WERI-Rb-1 (cell line): Measurements from ENCODE around the gene TRIM36.

Source experiments
- DNase-seq: peaks from one replicate; pipeline ENCODE4 v3.0.0-alpha.2; 2020
- H3K27ac ChIP-seq: fragments of 250-450 bp; sonication (Bioruptor Pico); 2 replicates; pipeline ENCODE4 v1.5.1; 2020; ENCODE audit warnings: mild to moderate bottlenecking, moderate library complexity
- H3K27me3 ChIP-seq: fragments of 250-450 bp; sonication (Bioruptor Pico); 2 replicates; pipeline ENCODE4 v1.5.1; 2021; ENCODE audit warnings: mild to moderate bottlenecking, low read depth, moderate library complexity; ENCODE audit not compliant: insufficient read depth, severe bottlenecking
- H3K36me3 ChIP-seq: fragments of 250-450 bp; sonication (Bioruptor Pico); 2 replicates; pipeline ENCODE4 v1.5.1; 2020; ENCODE audit warnings: mild to moderate bottlenecking, moderate library complexity
- H3K4me3 ChIP-seq: 2 replicates; pipeline ENCODE4 v1.5.1; 2011; ENCODE audit warnings: low read depth, mild to moderate bottlenecking, control low read depth, low read length
- H3K9me3 ChIP-seq: fragments of 250-450 bp; sonication (Bioruptor Pico); 2 replicates; pipeline ENCODE4 v1.5.1; 2021; ENCODE audit warnings: mild to moderate bottlenecking, moderate library complexity; ENCODE audit not compliant: severe bottlenecking
- TF ChIP-seq, protein P1 (sequence below): IDR thresholded peaks from 2 replicates; pipeline ENCODE4 v1.5.1; 2011; ENCODE audit warnings: low read depth, mild to moderate bottlenecking, control low read depth, inconsistent platforms, low read length

The TRIM36 gene

DNA sequence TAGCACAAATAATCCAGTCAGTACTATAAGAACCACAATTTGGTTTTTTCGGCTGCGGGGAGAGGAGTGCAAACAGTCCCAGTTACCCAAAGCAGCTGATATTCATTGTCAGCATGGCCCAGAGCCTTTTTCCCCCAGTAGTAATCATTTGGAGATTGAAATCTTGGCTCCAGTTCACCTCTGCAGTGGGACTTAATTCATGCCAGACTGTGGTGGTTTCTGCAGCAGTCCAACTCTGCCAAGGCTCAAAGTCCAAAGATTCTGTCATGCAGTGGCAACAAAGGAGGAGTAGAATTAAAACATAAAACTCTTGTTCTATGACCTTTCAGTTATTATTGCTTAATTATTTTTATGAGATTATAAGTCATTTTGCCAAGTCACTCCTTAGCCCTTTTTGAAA, 25.0 kb upstream of the TRIM36 start:
- no peak for DNase-seq
- TF ChIP-seq, protein P1, sequence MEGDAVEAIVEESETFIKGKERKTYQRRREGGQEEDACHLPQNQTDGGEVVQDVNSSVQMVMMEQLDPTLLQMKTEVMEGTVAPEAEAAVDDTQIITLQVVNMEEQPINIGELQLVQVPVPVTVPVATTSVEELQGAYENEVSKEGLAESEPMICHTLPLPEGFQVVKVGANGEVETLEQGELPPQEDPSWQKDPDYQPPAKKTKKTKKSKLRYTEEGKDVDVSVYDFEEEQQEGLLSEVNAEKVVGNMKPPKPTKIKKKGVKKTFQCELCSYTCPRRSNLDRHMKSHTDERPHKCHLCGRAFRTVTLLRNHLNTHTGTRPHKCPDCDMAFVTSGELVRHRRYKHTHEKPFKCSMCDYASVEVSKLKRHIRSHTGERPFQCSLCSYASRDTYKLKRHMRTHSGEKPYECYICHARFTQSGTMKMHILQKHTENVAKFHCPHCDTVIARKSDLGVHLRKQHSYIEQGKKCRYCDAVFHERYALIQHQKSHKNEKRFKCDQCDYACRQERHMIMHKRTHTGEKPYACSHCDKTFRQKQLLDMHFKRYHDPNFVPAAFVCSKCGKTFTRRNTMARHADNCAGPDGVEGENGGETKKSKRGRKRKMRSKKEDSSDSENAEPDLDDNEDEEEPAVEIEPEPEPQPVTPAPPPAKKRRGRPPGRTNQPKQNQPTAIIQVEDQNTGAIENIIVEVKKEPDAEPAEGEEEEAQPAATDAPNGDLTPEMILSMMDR = no peak
- no peak overlapping the region for H3K27ac ChIP-seq
- no peaks in the 10 kb centered on the region for H3K27me3 ChIP-seq
- H3K4me3 ChIP-seq = no peak overlapping the region
- no peaks in the 10 kb centered on the region for H3K36me3 ChIP-seq
- H3K9me3 ChIP-seq = no peaks in the 10 kb centered on the region

DNA sequence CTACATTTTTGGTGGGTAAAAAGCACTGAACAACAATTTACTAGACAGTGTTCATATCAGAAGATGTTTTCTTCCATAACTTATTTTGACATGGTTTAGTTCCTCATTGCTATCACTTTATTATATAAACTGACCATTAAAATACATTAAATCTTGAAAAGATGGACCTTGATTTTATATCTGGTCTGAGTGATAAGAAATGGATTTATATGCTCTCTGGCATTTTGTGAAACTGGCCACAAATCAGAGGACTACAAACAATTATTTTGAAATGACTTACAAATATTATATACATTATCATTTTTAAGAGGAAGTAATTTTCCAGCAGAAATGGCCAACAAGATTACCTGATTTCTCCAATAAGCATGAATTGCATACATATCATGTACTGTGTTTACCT, 23.6 kb upstream of the TRIM36 start:
- Histone ChIP-seq H3K27me3 (no peaks in the 10 kb centered on the region), H3K27ac (no peak overlapping the region), H3K4me3 (no peak overlapping the region), H3K36me3 (no peaks in the 10 kb centered on the region), H3K9me3 (no peaks in the 10 kb centered on the region)
- TF ChIP-seq, protein P1 = no peak
- DNase-seq = no peak

DNA sequence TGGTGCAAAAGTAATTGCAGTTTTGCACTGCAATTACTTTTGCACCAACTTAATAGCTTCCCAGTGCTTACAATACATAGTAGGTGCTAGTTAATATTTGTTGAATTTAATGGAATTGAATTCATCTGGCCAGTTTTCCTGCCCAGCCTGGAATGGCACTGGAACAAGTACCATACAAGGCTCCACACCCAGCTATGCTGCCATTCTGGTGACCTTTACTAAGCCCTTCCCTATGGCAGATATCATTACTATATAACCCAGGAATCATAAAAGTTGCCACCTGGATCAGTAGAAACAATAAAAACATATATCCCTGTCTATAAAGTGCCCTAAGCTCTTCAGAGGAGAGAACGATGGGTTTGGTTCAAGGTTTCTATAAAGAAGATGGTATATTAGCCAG, 22.4 kb upstream of the TRIM36 start:
- TF ChIP-seq, protein P1 = no peak

DNA sequence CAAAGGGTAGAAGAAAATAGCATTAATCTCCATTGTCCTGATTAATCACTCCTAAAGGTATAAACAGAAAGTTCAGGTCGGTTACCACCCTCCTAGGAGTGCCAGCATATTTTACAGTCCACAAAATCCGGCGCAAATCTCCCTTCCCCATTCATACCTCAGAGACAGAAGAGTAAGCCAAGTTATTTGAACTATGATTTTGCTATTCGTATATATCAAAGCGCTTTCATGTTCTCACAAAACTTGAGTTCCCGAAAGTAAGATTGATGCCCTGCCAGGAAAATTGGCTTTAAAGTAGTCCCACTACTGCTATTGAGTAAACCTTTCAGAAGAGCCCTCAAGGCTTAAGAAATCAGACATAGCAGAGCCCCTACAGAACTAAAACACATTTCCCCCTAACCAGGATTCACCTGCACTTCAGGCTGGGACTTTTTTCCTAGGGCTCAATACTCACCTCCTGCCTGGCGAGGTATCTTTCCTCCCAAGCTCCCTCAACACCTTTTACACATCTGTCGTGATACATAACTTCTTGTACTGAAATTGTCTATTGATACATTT, 21.8 kb upstream of the TRIM36 start:
- Histone ChIP-seq H3K36me3 (no peaks in the 10 kb centered on the region), H3K27me3 (no peaks in the 10 kb centered on the region), H3K27ac (no peak overlapping the region), H3K9me3 (no peaks in the 10 kb centered on the region), H3K4me3 (no peak overlapping the region)
- DNase-seq = no peak
- TF ChIP-seq, protein P1 = no peak

More for the DNA sequence above, 22.4 kb upstream of the TRIM36 start:
- Histone ChIP-seq H3K4me3 (no peak overlapping the region), H3K36me3 (no peaks in the 10 kb centered on the region), H3K9me3 (no peaks in the 10 kb centered on the region), H3K27me3 (no peaks in the 10 kb centered on the region), H3K27ac (no peak overlapping the region)
- DNase-seq = no peak

DNA sequence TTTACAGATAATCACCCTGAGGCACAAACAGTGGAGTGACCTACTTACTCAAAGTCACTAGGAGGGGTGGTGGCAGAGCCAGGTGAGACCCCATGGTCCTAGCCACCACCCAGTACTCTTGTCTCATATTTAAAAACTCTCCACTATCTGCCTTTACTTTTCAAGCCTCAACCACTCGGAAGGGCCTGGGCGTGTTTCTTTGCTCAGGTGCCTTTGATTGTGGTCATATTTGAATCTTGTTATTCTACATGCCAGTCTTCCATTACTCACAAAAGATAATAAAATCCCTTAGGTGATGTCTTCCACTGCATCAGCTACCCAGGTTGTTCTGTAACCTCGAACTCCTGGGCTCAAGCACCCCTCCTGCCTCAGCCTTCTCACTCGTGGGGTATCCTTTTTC, 20.7 kb upstream of the TRIM36 start:
- no peaks in the 10 kb centered on the region for H3K36me3 ChIP-seq
- no peaks in the 10 kb centered on the region for H3K9me3 ChIP-seq
- TF ChIP-seq, protein P1 = no peak
- H3K27me3 ChIP-seq = no peaks in the 10 kb centered on the region
- no peak overlapping the region for H3K27ac ChIP-seq
- DNase-seq = no peak
- no peak overlapping the region for H3K4me3 ChIP-seq

DNA sequence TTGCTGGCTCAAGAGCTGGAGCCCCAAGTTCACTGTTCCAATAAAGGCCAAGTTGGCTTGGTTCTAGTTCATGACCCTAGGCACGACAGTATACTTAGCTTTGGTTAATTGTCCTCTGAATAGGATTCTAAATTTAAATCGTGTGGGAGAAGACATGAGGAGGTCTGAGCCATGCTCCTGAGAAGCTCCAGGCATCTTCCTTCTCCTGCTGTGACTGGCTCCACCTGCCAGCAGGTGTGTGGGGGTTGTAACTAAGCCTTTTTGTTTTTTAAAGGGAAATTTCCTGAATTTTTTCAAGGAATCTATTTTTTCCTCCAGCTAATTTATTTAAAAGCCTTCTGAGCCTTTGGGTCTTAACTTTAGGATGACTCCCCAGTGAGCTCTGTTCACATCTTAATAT, 20.2 kb upstream of the TRIM36 start:
- Histone ChIP-seq H3K4me3 (no peak overlapping the region), H3K36me3 (no peaks in the 10 kb centered on the region), H3K27me3 (no peaks in the 10 kb centered on the region), H3K9me3 (no peaks in the 10 kb centered on the region), H3K27ac (no peak overlapping the region)
- DNase-seq = no peak
- TF ChIP-seq, protein P1 = no peak
